HG02588 (cell line): ENCODE data around the gene DMKN.

ENCODE experiments used
- ATAC-seq: cut with Tn5 transposase; IDR thresholded peaks from one replicate; pipeline ENCODE4 v1.9.1; 2021; ENCODE audit warnings: mild to moderate bottlenecking, moderate library complexity; ENCODE audit not compliant: unreplicated experiment

DMKN gene

GRCh38 chr19:35513628-35514281 is at the start of gene DMKN:
Gene DMKN, minus strand, starts transcription at chr19:35513649. Its CDS starts 174 bp downstream, at chr19:35513475.
- no peak for ATAC-seq

- ATAC-seq, result no peak
Observed at GRCh38 chr19:35562776-35563175, 49.3 kb upstream of the DMKN start.

GRCh38 chr19:35562336-35562735 is 48.9 kb upstream of the DMKN start:
- ATAC-seq, result no peak

- no peak for ATAC-seq
Observed at GRCh38 chr19:35561436-35561835, 48.0 kb upstream of the DMKN start.

GRCh38 chr19:35560677-35561076 is 47.2 kb upstream of the DMKN start:
- ATAC-seq, result no peak

GRCh38 chr19:35560271-35560670 is 46.8 kb upstream of the DMKN start:
- ATAC-seq, result no peak

GRCh38 chr19:35559781-35560180 is 46.3 kb upstream of the DMKN start:
- ATAC-seq, result no peak

GRCh38 chr19:35559281-35559659 is 45.8 kb upstream of the DMKN start:
- ATAC-seq, result no peak

GRCh38 chr19:35558400-35559280 is 45.2 kb upstream of the DMKN start:
- no peak for ATAC-seq

- no peak for ATAC-seq
Observed at GRCh38 chr19:35557539-35558399, 44.3 kb upstream of the DMKN start.

- no peak for ATAC-seq
Observed at GRCh38 chr19:35556846-35557538, 43.5 kb upstream of the DMKN start.

GRCh38 chr19:35556025-35556590 is 42.7 kb upstream of the DMKN start:
- ATAC-seq, result no peak

GRCh38 chr19:35555301-35556005 is 42.0 kb upstream of the DMKN start:
- no peak for ATAC-seq

GRCh38 chr19:35554076-35554475 is 40.6 kb upstream of the DMKN start:
- no peak for ATAC-seq

GRCh38 chr19:35553385-35554000 is 40.0 kb upstream of the DMKN start:
- ATAC-seq, result no peak

- no peak for ATAC-seq
Observed at GRCh38 chr19:35552534-35553384, 39.3 kb upstream of the DMKN start.

- ATAC-seq, result no peak
Observed at GRCh38 chr19:35551091-35551810, 37.8 kb upstream of the DMKN start.
